ENCODE data around the gene CIAO2A. TPM values are rescaled to one million over a fixed set of nuclear protein-coding genes. Genes with fewer than 3 reads are reported as not detected.
"Not testable (repeated sequence)": the region's sequence is repeated elsewhere in the genome, so short reads cannot be mapped to it uniquely, and the experiment has no call there.

The CIAO2A gene
- total RNA-seq: 10 to 100 TPM; 78.1 to 78.8 TPM

DNA sequence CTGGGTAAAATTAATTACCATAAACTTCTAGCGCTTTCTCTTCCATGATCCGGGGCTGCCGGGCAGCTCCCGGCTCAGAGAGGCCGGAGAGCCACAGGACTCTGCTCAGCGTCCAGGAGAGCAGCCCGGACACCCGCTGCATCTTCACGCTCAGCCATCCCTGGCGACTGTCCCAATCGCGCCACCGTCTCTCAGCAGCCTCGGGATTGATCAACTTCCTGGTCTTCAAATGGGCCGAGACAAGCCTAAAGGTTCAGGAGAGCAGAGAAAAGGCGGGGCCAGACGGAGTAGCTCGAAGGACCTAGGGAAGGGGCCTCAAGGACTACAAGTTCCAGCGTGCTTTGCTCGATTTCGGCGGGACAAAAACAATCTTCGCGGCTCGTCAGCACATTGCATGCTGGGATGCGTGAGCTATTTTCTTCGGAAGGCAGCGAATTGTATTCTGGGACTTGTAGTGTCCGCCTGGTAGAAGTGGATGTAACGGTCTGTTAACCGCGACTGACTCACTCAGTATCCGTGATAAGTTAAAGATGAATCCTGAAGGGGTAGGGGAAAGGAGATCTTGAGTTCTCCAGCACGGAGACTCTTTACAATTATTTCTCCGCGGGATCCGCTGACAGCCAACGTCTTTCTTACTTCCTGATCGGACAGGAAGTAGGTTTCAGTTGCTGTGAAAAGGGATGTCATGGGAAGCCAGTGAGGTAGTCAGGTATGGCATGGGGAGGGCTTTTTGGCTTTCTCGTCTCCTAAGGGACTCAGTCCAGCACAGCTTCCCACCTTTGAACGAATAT lies at the start of gene CIAO2A:
Gene CIAO2A (minus strand): TSS at position 212 of the 791 bp plus-strand sequence. CDS start 70 bp downstream, at position 142.
- CTCF ChIA-PET: interaction anchor here (0.7 to 2.3 kb wide), 7 partner anchors 11 to 484 kb away, joined by 3 to 8 read pairs (median 4); no protein-coding TSS in a partner anchor
- POLR2A ChIA-PET: interaction anchor here (0.6 to 1.5 kb wide), 7 partner anchors 19 to 1426 kb away, joined by 3 to 9 read pairs (median 4); no protein-coding TSS in a partner anchor

DNA sequence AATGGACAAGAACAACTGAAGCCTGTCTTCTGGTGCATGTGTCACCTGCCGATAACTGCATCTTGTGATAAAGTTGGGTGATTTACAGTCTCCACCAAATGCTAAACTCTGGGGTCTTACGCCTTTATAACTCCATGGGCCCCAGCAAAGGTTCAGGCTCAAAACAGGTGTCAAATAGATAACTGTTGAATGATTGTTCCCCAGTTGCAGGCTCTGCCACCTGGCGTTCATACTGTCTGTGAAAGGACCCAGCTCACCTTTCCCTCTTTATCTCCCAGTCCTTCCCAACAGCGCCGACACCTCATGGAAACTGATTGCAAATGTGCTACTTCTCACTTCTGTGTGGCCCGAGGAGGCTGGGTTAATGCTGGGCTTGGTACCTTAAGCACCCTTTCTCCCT lies 49.6 kb upstream of the CIAO2A start:
- POLR2A ChIA-PET: no interaction called here
- CTCF ChIA-PET: interaction anchor here (1.4 kb wide), 1 partner anchor 10 kb away, joined by 4 read pairs; no protein-coding TSS in a partner anchor

DNA sequence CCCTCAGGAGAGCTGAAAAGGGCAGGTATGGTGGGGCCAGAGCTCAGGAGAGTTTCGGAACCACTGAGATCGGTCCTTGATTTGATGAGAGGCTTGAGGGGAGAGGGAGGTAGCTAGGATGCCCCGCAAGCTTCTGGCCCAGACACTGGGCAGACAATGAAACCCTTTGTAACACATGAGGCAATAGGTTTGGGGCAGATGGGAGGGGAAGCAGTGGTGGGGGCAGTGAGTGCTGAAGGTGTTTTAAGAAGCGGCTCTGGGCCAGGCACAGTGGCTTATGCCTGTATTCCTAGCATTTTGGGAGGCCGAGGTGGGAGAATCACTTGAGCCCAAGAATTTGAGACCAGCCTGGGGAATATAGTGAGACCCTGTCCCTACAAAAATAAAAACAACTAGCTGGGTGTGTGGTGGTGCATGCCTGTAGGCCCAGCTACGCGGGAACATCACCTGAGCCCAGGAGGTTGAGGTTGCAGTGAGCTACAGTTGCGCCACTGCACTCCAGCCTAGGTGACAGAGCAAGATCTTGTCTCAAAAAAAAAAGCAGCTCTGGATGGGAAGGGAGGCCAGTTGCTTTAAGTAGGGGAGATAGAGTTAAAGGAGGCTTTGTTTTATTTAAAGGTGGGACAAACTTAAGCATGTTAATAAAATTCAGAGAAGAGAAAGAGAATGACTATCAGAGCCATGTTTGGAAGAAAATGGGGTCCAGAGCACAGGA lies 48.3 kb upstream of the CIAO2A start:
- CTCF ChIA-PET: no interaction called here

GRCh38 chr15:64138331-64138941 lies 44.8 kb upstream of the CIAO2A start:
- ChIA-PET POLR2A (no interaction called here), CTCF (interaction anchor here (1.1 kb wide), 1 partner anchor 14 kb away, joined by 3 read pairs; no protein-coding TSS in a partner anchor)

More for the DNA sequence above, 48.3 kb upstream of the CIAO2A start:
- POLR2A ChIA-PET: no interaction called here

DNA sequence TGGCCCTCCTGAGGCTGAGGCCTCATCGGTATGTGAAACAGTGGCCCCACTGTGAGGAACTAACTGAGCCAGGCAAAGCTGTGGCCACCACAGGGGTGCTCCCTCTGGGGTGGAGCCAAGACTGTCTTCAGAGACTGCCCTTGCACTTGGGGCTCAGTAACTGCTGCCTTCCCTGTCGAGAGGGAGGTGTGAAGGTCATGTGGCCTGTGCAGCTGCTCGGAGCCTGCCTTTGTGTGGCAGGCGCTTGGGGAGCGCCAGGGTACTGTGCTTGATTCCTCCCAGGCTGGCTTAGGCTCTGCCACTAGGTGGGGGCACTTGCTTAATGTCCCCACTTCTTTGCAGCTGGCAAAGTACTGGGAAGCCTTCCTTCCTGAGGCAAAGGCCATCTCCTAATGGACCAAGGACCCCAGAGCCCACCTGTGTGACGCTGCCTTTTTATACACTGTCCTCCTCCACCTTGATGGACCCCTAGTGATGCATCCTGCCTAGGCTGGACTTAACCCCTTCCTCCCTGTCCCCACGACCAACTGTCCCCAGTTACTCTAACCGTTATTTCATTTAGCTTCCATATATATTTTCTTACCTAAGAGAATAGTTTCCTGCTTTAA lies 43.7 kb upstream of the CIAO2A start:
- CTCF ChIA-PET: interaction anchor here (1.1 kb wide), 1 partner anchor 15 kb away, joined by 3 read pairs; no protein-coding TSS in a partner anchor
- POLR2A ChIA-PET: interaction anchor here (0.6 kb wide), 1 partner anchor 18 kb away, joined by 6 read pairs; no protein-coding TSS in a partner anchor

GRCh38 chr15:64136347-64136746 lies 42.7 kb upstream of the CIAO2A start:
- POLR2A ChIA-PET: no interaction called here
- CTCF ChIA-PET: interaction anchor here (0.5 kb wide), 1 partner anchor 14 kb away, joined by 3 read pairs; no protein-coding TSS in a partner anchor

DNA sequence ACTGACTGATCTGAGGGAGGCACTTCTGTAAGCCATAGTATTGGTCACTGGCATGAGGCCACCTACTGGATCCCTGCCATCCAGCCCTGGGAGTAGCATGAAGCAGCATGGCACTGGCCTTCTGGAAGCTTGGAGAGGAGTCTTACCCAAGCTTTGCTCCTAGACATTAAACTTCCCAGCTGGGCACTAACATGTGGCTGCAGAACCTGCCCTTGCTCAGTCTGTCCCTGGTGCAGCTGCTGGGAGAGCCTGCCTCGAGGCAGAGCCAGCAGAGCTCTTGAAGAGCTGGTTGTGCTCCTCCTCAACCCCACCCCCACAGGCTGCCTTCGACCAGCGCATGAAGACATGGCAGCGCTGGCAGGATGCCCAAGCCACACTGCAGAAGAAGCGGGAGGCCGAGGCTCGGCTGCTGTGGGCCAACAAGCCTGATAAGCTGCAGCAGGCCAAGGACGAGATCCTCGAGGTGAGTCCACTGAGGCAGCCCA lies 40.7 kb upstream of the CIAO2A start:
- ChIA-PET POLR2A (no interaction called here), CTCF (interaction anchor here (0.9 kb wide), 1 partner anchor 12 kb away, joined by 4 read pairs; no protein-coding TSS in a partner anchor)

DNA sequence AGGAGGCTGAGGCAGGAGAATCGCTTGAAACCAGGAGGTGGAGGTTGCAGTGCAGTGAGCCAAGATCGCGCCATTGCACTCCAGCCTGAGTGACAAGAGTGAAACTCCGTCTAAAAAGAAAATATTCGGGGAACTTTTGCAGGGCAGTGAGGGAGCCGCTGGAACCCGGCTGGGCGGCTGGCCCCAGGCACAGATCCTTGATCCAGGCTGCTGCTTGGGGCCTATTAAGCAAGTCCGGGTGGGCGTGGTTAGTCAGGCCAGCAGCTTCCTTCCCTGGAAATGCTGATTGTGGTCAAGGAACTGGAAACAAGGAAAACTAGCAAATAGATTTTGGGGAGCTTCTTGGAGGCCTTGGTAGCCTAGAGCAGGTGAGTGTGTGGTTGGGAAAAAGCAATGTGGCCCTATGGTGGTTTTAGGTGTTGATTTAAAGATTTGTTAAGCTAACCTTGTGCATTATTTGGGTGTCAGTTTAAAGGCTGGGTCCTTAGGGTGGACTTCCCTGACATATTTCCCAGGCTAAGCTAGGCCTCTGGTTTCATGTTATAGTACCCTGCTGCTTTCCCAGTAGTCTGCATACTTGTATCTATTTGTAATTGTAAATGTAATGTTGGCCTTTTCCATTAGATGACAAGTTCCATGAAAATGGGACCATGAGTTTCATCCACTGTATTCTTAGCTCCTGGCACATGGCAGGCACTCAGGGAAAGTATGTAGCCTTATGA lies 40.1 kb upstream of the CIAO2A start:
- ChIA-PET CTCF (interaction anchor here (0.9 kb wide), 1 partner anchor 12 kb away, joined by 4 read pairs; no protein-coding TSS in a partner anchor), POLR2A (no interaction called here)

DNA sequence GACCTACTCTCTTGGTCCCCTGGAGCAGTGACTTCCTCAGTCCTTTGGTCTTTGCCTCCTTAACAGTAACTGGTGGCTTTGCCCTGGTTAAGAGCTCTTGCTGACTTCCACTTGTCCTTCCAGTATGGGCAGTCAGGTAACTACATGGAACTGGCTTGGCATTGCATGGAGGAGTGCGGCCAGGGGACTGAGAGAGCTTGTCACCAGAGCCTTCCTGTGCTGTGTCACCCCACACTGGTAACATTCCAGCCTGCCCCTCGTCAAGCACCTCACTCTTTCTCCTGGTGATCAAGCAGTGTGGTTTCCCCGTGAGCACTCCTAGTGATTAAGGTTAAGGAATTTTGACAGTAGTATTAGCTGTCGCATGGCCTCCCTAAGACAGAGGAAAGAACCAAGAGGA lies 38.6 kb upstream of the CIAO2A start:
- ChIA-PET POLR2A (interaction anchor here (0.6 kb wide), 1 partner anchor 19 kb away, joined by 5 read pairs; the partner anchor contains the start of gene SNX22), CTCF (interaction anchor here (0.5 to 1.0 kb wide), 2 partner anchors 21 to 1011 kb away, joined by 3 to 4 read pairs; no protein-coding TSS in a partner anchor)

DNA sequence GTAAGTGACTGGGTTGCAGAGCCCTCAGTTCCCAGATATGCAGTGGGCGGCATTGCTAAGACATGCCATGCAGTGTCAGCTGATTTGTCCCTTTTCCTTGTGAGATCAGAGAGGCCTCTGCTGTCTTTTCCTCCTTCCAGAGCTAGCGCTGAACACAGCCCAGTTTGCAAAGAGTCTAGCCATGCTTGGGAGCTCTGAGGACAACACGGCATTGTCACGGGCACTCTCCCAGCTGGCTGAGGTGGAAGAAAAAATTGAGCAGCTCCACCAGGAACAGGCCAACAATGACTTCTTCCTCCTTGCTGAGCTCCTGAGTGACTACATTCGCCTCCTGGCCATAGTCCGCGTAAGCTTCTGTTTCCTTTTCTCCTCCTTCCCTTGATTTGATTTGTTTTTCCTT lies 37.9 kb upstream of the CIAO2A start:
- POLR2A ChIA-PET: interaction anchor here (0.6 kb wide), 2 partner anchors 20 to 854 kb away, joined by 3 to 5 read pairs; partner anchors contain the start of genes APH1B and SNX22
- CTCF ChIA-PET: no interaction called here

DNA sequence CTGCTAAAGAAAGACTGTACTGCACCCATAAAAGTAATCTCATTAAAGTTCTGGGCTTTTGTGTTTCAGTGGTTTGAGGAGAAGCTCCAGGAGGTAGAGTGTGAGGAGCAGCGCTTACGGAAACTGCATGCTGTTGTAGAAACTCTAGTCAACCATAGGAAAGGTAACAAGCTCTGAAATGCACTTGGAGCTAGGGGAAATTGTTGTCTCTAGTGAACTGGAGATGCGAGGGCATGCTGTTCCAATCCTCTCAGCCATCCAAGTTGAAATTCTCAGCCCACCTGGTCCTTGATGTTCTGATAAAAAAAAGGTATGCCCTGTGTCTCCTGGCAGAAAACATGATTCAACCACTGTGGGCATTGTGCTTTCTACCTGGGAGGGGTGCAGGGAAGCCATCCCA lies 36.5 kb upstream of the CIAO2A start:
- POLR2A ChIA-PET: no interaction called here
- CTCF ChIA-PET: no interaction called here

GRCh38 chr15:64127521-64128270 lies 34.1 kb upstream of the CIAO2A start:
- POLR2A ChIA-PET: no interaction called here
- CTCF ChIA-PET: no interaction called here

- CTCF ChIA-PET: interaction anchor here (0.6 kb wide), 1 partner anchor 1087 kb away, joined by 3 read pairs; no protein-coding TSS in a partner anchor
- POLR2A ChIA-PET: no interaction called here
Observed at GRCh38 chr15:64125978-64126377, 32.3 kb upstream of the CIAO2A start.

DNA sequence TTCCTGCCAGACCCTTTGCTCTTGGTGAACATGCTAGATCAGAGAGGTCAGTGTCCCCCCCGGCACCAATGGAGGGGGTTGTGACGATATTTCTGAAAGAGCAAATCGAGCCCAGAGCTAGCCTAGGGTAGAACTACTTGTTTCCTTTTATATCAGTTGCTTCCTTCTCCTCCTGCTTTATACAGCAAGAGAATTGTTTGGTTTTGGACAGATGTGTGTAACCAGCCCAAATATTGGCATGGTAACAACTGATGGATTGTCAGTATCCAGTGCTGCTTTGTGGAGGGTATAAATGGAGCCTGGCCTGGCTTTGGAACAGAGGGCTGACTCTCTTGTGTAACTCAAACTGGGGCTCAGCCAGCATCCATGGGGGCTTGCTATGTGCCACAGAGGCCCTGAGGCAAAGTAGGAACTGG lies 29.3 kb upstream of the CIAO2A start:
- CTCF ChIA-PET: interaction anchor here (1.7 kb wide), 1 partner anchor 30 kb away, joined by 8 read pairs; no protein-coding TSS in a partner anchor
- POLR2A ChIA-PET: no interaction called here

DNA sequence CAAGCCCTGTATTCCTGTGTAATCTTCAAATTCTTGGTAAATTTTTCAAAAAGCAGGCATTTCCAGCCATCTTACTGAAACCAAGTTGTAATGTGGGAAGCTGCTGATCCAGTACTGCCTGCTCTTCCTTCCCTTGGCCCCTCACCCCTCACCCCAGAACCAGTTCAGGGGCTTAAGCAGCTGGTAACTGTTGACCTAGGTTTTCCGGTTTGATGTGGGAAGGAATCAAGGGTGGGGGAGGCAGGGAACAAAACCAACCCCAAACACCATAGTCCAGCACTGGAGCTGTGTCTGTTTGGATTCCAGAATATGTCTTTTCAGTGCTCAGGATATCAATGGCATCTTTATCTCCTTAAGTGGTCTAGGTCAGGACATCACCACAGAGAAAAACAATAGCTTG lies 28.8 kb upstream of the CIAO2A start:
- CTCF ChIA-PET: interaction anchor here (1.7 kb wide), 1 partner anchor 31 kb away, joined by 8 read pairs; no protein-coding TSS in a partner anchor
- POLR2A ChIA-PET: no interaction called here

DNA sequence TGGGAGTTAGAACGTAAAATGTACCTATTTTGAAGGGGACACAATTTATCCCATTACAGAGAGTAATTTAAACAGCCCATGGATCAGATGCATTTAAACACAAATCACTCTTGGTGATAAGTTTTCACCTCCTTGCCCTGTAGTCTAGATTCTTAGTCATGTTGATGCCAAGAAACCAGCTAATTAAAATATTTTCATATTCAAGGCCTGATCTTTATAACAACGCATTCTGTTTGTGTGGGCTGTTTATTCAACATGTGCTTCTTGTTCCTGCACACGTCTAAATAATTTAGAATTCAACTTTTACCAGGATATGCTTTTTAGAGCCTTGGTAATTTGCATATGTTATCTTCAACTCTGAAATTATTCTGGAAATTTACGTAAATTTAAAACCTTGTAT lies 28.0 kb upstream of the CIAO2A start:
- ChIA-PET POLR2A (no interaction called here), CTCF (interaction anchor here (1.7 kb wide), 1 partner anchor 32 kb away, joined by 8 read pairs; no protein-coding TSS in a partner anchor)

- POLR2A ChIA-PET, CTCF ChIA-PET: not testable (repeated sequence)
Observed at GRCh38 chr15:64120322-64120721, 26.7 kb upstream of the CIAO2A start.

Data from activated CD8-positive, alpha-beta memory T cell treated with anti-CD3 and anti-CD28 coated beads for 36 hours (primary cell).